HG03045 (cell line): ENCODE measurements around the gene LRRC4C.

ENCODE experiments used
- ATAC-seq: cut with Tn5 transposase; IDR thresholded peaks from one replicate; pipeline ENCODE4 v1.9.1; 2021; ENCODE audit warnings: mild to moderate bottlenecking, moderate library complexity; ENCODE audit not compliant: unreplicated experiment

LRRC4C gene

GRCh38 chr11:41459465-41460401 is at the start of gene LRRC4C:
Gene LRRC4C (minus strand): TSS chr11:41459652.
- ATAC-seq: no peak

- ATAC-seq: no peak
These were observed 48.7 kb upstream of the LRRC4C start for GRCh38 chr11:41508121-41508520.

GRCh38 chr11:41499429-41499828 is 40.0 kb upstream of the LRRC4C start:
- ATAC-seq: no peak

- ATAC-seq: no peak
These were observed 39.3 kb upstream of the LRRC4C start for GRCh38 chr11:41498726-41499125.

GRCh38 chr11:41497974-41498373 is 38.5 kb upstream of the LRRC4C start:
- ATAC-seq: no peak

GRCh38 chr11:41494716-41495115 is 35.3 kb upstream of the LRRC4C start:
- no peak for ATAC-seq

- ATAC-seq: no peak
These were observed 27.0 kb upstream of the LRRC4C start for GRCh38 chr11:41486424-41486823.

- ATAC-seq: no peak
These were observed 24.5 kb upstream of the LRRC4C start for GRCh38 chr11:41483956-41484355.

GRCh38 chr11:41479179-41479578 is 19.7 kb upstream of the LRRC4C start:
- ATAC-seq: no peak

GRCh38 chr11:41461057-41461681 is 1.7 kb upstream of the LRRC4C start:
- no peak for ATAC-seq

GRCh38 chr11:41458641-41459040 is 811 bp downstream of the LRRC4C start:
- ATAC-seq: no peak

GRCh38 chr11:41458154-41458553 is 1.3 kb downstream of the LRRC4C start:
- ATAC-seq: no peak

GRCh38 chr11:41457216-41458014 is 2.0 kb downstream of the LRRC4C start:
- ATAC-seq: no peak

GRCh38 chr11:41456269-41456668 is 3.2 kb downstream of the LRRC4C start:
- ATAC-seq: no peak

- no peak for ATAC-seq
These were observed 8.4 kb downstream of the LRRC4C start for GRCh38 chr11:41451011-41451410.

GRCh38 chr11:41449483-41450050 is 9.9 kb downstream of the LRRC4C start:
- ATAC-seq: no peak

- ATAC-seq: no peak
These were observed 12.9 kb downstream of the LRRC4C start for GRCh38 chr11:41446566-41446965.

- ATAC-seq: no peak
These were observed 13.3 kb downstream of the LRRC4C start for GRCh38 chr11:41446107-41446506.

GRCh38 chr11:41437006-41437490 is 22.4 kb downstream of the LRRC4C start:
- ATAC-seq: no peak

- ATAC-seq: no peak
These were observed 23.9 kb downstream of the LRRC4C start for GRCh38 chr11:41435531-41435930.

GRCh38 chr11:41431784-41432183 is 27.7 kb downstream of the LRRC4C start:
- no peak for ATAC-seq
